Brain microvascular endothelial cell (primary cell): ENCODE data around the gene SGSM2.

ENCODE experiments used
- DNase-seq: peaks from one replicate; pipeline ENCODE4 v3.0.0-alpha.2; 2020
- H3K27ac ChIP-seq: fragments of 250-450 bp; sonication (Bioruptor Pico); 2 replicates; pipeline ENCODE4 v1.5.1; 2020; ENCODE audit warnings: mild to moderate bottlenecking, moderate library complexity
- H3K27me3 ChIP-seq: fragments of 250-450 bp; sonication (Bioruptor Pico); replicated peaks from 2 replicates; pipeline ENCODE4 v1.5.1; 2020; ENCODE audit warnings: mild to moderate bottlenecking
- H3K36me3 ChIP-seq: fragments of 250-450 bp; sonication (Bioruptor Pico); replicated peaks from 2 replicates; pipeline ENCODE4 v1.5.1; 2020; ENCODE audit warnings: mild to moderate bottlenecking
- H3K4me3 ChIP-seq: 2 replicates; pipeline ENCODE4 v1.5.1; 2011; ENCODE audit warnings: low read depth, mild to moderate bottlenecking, control low read depth, low read length, moderate library complexity
- in situ Hi-C: cut with HindIII; loops from 2 replicates; pipeline ENCODE4 v1.10.0; 2017; ENCODE audit warnings: low sequenced_read_pairs, low pct_ligation_motif_present
- TF ChIP-seq, protein P1 (sequence below): IDR thresholded peaks from 2 replicates; pipeline ENCODE4 v1.5.1; 2011; ENCODE audit warnings: low read depth, mild to moderate bottlenecking, moderate library complexity, low read length, control low read depth, inconsistent platforms; ENCODE audit errors: missing control alignments

Gene SGSM2

GRCh38 chr17:2397247-2398171 is 60.2 kb downstream of the SGSM2 start:
- Histone ChIP-seq H3K27ac (peak overlapping the region; percentile 90), H3K36me3 (no peaks in the 10 kb centered on the region), H3K27me3 (no peaks in the 10 kb centered on the region), H3K4me3 (peak overlapping the region; percentile 9)
- in situ Hi-C loops: no loop called here
- DNase-seq: no peak
- TF ChIP-seq, protein P1, sequence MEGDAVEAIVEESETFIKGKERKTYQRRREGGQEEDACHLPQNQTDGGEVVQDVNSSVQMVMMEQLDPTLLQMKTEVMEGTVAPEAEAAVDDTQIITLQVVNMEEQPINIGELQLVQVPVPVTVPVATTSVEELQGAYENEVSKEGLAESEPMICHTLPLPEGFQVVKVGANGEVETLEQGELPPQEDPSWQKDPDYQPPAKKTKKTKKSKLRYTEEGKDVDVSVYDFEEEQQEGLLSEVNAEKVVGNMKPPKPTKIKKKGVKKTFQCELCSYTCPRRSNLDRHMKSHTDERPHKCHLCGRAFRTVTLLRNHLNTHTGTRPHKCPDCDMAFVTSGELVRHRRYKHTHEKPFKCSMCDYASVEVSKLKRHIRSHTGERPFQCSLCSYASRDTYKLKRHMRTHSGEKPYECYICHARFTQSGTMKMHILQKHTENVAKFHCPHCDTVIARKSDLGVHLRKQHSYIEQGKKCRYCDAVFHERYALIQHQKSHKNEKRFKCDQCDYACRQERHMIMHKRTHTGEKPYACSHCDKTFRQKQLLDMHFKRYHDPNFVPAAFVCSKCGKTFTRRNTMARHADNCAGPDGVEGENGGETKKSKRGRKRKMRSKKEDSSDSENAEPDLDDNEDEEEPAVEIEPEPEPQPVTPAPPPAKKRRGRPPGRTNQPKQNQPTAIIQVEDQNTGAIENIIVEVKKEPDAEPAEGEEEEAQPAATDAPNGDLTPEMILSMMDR: no peak

DNA sequence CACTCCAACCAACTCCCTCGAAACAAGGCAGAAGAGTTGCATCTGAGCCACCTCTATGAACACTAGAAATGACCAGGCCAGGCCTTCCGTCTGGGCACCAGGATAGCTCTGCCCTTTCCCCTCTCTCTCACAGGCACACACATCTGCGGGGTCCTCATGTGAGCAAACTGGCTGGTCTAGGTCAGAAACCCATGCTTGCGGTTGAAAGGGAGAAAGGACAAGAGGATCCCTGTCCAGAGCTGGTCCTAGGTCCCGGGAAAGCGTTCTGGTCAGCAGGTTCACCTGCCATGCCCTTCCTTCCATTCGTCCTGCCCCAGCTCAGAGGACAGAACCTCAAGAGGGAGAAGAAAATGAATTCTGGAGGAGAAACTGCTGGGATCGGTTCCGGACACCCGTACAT is 60.9 kb downstream of the SGSM2 start:
- TF ChIP-seq, protein P1: no peak
- in situ Hi-C loops: no loop called here
- peak overlapping the region; percentile 98 for H3K27ac ChIP-seq
- H3K4me3 ChIP-seq: peak overlapping the region; percentile 43
- no peak for DNase-seq
- H3K27me3 ChIP-seq: no peaks in the 10 kb centered on the region
- H3K36me3 ChIP-seq: no peaks in the 10 kb centered on the region

DNA sequence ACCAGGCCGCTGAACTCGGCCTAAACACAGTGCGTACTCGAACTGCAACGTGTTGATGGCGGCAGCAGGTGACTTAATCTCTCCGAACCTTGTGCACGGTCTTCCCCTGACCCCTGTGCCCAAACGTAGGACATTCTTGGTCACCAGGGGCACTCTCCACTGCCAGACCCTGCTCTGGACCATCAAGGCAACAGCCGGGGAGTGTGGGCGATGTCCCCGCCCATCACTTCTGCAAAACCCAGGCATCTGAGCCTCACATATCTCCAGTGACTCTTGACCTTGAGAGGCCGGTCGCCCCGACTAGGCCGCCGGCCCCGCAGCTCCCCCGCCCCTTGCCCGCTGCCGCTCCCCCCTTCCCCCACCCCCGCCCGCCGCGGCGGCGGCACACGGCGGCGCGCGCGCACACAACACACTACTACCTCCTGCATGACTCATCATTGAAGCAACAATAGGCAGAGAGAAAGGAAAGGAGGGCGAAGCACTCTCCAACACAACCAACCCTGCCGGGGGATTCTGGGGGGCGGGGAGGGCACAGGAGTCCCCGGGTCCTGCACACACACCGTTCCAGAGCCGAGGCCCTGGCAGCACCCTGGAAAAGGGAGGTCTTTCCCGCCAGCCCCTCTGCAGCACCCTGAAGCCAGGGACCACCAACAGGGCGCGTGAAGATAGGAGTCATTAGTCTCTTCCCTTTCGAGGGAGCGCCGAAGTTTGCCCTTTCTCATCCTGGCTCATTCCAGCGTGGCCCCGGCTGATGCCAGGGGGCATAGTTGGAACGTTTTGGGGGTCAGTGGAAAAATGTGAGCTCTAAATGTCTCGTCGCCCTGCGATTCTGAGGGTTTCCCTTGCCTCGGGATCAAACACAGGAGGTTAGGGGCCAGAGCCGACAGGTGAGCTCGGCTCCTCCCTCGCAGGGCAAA is 61.6 kb downstream of the SGSM2 start:
- no peaks in the 10 kb centered on the region for H3K27me3 ChIP-seq
- peak overlapping the region; percentile 98 for H3K27ac ChIP-seq
- in situ Hi-C loops: no loop called here
- H3K4me3 ChIP-seq: peak overlapping the region; percentile 68
- peak; percentile 64 for DNase-seq
- H3K36me3 ChIP-seq: no peaks in the 10 kb centered on the region
- TF ChIP-seq, protein P1: no peak

DNA sequence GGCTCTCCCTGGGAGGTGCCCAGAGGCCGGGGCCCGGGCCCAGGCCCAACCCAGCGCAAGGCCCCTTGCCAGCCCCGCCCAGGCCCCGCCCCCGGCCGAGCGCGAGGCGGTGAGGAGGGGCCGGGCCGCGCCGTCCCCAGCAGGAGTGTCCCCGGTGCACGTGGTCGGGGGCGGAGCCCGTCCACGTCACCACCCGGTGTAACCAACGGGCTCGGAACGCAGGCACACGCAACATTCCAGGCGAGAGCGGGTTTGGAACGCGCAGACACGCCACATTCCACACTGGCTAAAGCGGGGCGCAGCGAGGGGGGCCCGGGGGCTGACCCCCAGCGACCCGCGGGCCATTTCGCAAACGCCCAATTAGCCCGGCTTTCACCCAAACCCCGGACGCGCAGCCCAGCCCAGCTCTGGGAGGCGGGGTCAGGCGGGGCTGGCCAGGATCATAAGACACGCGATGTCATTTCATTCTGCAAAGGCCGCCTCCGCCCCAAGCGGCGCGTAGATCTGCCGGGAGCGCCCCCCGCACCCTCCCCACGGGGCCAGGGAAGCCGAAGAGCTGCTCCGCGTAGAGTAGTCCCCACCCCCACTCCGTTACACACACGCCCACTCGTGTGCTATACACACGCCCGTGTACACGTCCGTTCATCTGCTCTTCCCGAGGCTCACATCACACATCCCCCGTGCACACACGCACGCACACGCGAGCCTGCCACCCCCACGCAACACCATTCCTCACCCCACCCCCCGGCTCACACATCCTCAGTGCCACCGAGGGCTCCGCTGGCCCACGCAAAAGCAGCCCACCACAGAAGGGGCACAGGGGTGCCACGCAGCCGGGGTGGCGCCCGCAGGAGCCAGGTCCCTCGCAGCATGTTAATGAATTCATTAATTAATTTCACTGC is 62.5 kb downstream of the SGSM2 start:
- peak; percentile 91 for DNase-seq
- no peaks in the 10 kb centered on the region for H3K27me3 ChIP-seq
- peak overlapping the region; percentile 77 for H3K4me3 ChIP-seq
- peak overlapping the region; percentile 98 for H3K27ac ChIP-seq
- in situ Hi-C loops: no loop called here
- TF ChIP-seq, protein P1: peak; percentile 26
- H3K36me3 ChIP-seq: no peaks in the 10 kb centered on the region

- no peaks in the 10 kb centered on the region for H3K36me3 ChIP-seq
- H3K4me3 ChIP-seq: peak overlapping the region; percentile 77
- H3K27ac ChIP-seq: peak overlapping the region; percentile 98
- no peak for DNase-seq
- in situ Hi-C loops: no loop called here
- no peaks in the 10 kb centered on the region for H3K27me3 ChIP-seq
- TF ChIP-seq, protein P1: no peak
Measured at GRCh38 chr17:2400474-2400866, 63.2 kb downstream of the SGSM2 start.
